Gastrocnemius medialis (tissue), 4 donors: Measurements from ENCODE around the gene PRKCA. TPM values are rescaled to one million over a fixed set of nuclear protein-coding genes. Genes with fewer than 3 reads are reported as not detected.
A peak's percentile ranks its signal among the peaks of the same experiment; 100 is the strongest.

ENCODE experiments used
- ATAC-seq, 2 donors: fragments of 150-250 bp; one replicate each; pipeline ENCODE4 v1.9.1; 2016
- DNase-seq, 2 donors: peaks; one replicate each; pipeline ENCODE4 v3.0.0-alpha.2; 2019
- H3K27ac ChIP-seq, 4 donors: fragments of 200-600 bp; sonication (generic); 1 replicate in 1 of 4; 2 replicates in 3 of 4; pipeline ENCODE4 v1.5.1; 2016 to 2018; ENCODE audit warnings: mild to moderate bottlenecking in 2 of 4, moderate library complexity in 1 of 4
- H3K27me3 ChIP-seq, 3 donors: fragments of 200-600 bp; sonication (generic) in 2 of 3; 1 replicate in 1 of 3; 2 replicates in 2 of 3; pipeline versions ENCODE4 v1.5.1 to v1.6.0; 2016 to 2019; ENCODE audit warnings: mild to moderate bottlenecking in 1 of 3, moderate library complexity in 1 of 3
- H3K36me3 ChIP-seq, 2 donors: fragments of 200-600 bp; sonication (generic) in 1 of 2; one replicate each; pipeline ENCODE4 v1.5.1; 2017 to 2018
- H3K4me1 ChIP-seq, 2 donors: fragments of 200-600 bp; sonication (generic) in 1 of 2; one replicate each; pipeline ENCODE4 v1.5.1; 2016 to 2017; ENCODE audit warnings: mild to moderate bottlenecking in 2 of 2
- H3K4me3 ChIP-seq, 4 donors: fragments of 200-600 bp; sonication (generic) in 3 of 4; 1 replicate in 1 of 4; 2 replicates in 3 of 4; pipeline ENCODE4 v1.5.1; 2016 to 2019; ENCODE audit warnings: mild to moderate bottlenecking in 2 of 4
- H3K9me3 ChIP-seq, 3 donors: fragments of 200-600 bp; sonication (generic) in 2 of 3; 1 replicate in 1 of 3; 2 replicates in 2 of 3; pipeline ENCODE4 v1.5.1; 2016 to 2019
- POLR2A ChIP-seq, 2 donors: fragments of 450-650 bp; IDR thresholded peaks; one replicate each; pipeline ENCODE4 v1.6.1; 2017; ENCODE audit warnings: antibody characterized with exemption in 2 of 2, mild to moderate bottlenecking in 2 of 2, moderate library complexity in 2 of 2
- in situ Hi-C, 4 donors: fragments of 200-750 bp; cut with MboI; loops; one replicate each; pipeline versions ENCODE4 v1.15.0 to v1.8.0; 2017; ENCODE audit warnings: low sequenced_read_pairs in 4 of 4
- intact Hi-C: fragments of 100-400 bp; cut with DNase I; formaldehyde crosslinking; loops from one replicate; pipeline ENCODE4 v1.15.1; 2023; ENCODE audit warnings: low total_unique reads
- total RNA-seq, 4 donors: library from RNA; depleted of rRNA; stranded (reverse); fragments of >200 nt; gene quantifications; one replicate each; pipeline versions ENCODE4 v1.1.0 to v1.2.3, GENCODE V29; 2016
- TF ChIP-seq, protein P1 (sequence below), 5 experiments: fragments of 450-650 bp in 3 of 5; fragments of 200-600 bp in 2 of 5; sonication (generic) in 2 of 5; IDR thresholded peaks in 4 of 5; conservative IDR thresholded peaks in 1 of 5; 1 replicate in 4 of 5; 2 replicates in 1 of 5; pipeline ENCODE4 v1.5.1; 2016 to 2019; ENCODE audit warnings: antibody characterized with exemption in 5 of 5, mild to moderate bottlenecking in 3 of 5, moderate library complexity in 3 of 5

Gene PRKCA
- total RNA-seq, 4 donors from 2014 or later: 7.6 to 16.8 (median 11.1) TPM

DNA sequence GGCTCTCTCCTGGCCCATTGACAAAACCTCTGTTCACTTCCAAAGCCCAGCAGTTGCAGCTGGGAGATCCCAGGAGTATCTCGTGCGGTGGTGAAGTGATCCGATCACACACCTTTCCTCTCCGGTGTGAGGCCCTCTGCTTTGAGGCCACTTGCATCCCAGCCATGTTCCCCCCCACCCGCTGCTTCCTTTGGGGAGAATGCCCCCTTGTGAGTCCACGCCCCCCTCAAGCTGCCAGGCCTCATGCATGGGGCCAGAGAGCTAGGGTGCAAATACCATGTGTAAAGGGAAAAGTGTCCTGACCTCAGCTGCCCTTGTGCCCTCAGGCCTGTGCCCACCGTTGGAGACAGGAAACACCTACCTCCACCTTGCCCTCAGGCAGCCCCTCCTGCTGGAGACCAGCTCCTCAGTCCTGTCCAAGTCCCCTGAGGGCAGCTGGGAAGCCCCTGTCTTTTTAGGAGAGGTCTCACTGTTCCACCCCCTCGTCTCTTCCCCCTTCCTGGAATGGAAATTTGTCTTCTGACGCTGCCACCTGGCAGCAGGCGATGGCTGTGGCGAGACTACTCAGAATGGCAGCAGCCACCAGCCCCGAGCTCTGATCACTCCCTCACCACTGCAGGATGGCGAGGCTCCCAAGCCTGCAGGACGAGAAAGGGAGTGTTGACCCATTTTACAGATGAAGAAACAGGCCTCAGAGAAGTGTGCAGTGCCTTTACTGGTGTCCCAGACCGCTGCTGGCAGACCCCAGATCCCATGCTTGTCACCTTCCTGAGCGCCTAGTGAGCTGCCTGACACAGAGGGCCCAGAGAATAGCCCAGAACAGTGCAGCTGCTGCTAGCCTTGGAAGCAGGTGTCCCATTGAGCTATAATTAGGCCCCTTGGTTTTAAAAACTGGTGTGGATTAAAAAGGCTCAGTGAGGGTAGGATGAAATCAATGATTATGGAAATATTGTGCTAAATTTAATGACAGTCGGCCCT, 411.9 kb downstream of the PRKCA start:
- intact Hi-C loops: loop anchor here (1.0 to 5.0 kb wide), 4 partner anchors 192 to 973 kb away; no protein-coding TSS in a partner anchor
- H3K27ac ChIP-seq: peak overlapping the region in 1 of 4 donors; percentile 23
- no peaks in the 10 kb centered on the region for H3K27me3 ChIP-seq
- in situ Hi-C loops: loop anchor here in 3 of 4 donors (5.0 to 25.0 kb wide), 4 partner anchors 193 to 573 kb away; no protein-coding TSS in a partner anchor
- DNase-seq (peak in 1 of 2 donors; percentile 24), ATAC-seq (peak; percentile 34 to 47)
- no peaks in the 10 kb centered on the region for H3K9me3 ChIP-seq
- no peak overlapping the region for H3K4me3 ChIP-seq
- no peak for TF ChIP-seq POLR2A (IDR thresholded peaks at IDR 0.05)
- TF ChIP-seq, protein P1, sequence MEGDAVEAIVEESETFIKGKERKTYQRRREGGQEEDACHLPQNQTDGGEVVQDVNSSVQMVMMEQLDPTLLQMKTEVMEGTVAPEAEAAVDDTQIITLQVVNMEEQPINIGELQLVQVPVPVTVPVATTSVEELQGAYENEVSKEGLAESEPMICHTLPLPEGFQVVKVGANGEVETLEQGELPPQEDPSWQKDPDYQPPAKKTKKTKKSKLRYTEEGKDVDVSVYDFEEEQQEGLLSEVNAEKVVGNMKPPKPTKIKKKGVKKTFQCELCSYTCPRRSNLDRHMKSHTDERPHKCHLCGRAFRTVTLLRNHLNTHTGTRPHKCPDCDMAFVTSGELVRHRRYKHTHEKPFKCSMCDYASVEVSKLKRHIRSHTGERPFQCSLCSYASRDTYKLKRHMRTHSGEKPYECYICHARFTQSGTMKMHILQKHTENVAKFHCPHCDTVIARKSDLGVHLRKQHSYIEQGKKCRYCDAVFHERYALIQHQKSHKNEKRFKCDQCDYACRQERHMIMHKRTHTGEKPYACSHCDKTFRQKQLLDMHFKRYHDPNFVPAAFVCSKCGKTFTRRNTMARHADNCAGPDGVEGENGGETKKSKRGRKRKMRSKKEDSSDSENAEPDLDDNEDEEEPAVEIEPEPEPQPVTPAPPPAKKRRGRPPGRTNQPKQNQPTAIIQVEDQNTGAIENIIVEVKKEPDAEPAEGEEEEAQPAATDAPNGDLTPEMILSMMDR (IDR thresholded peaks at IDR 0.05 in 4 of 5, conservative IDR thresholded peaks at IDR 0.05 in 1 of 5): no peak
- H3K36me3 ChIP-seq: no peaks in the 10 kb centered on the region
- H3K4me1 ChIP-seq: peaks cover 0 to 7% of the 10 kb centered on the region in 2 donors

DNA sequence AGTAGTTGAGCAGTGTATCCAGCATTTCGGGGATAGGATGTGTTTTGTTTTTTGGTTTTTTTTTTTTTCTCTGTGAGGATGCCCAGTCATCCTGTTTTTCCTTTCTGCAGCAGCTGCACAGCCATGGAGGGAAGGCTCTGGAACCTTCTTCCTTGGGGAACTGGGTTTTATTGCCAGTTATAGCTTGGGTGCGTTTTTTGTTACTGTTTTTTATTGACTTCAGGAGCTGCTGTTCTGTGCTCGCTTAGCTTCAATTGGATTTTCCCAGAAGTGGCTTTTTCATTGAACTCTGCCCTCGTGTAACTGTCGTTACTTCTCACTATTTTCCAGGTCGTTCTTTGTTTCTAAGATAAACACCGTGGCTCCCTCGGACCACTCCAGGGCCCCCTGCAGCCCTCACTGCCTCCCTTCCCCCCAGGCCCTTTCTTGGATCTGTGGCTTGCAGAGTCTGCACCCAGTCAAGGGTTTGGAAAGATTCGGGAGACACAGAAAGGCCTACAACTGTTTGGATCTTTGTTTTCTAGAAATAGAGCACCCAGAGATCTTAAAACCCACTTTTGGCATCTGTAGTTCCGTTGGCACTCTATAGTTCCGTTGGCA, 412.8 kb downstream of the PRKCA start:
- Histone ChIP-seq H3K27me3 (no peaks in the 10 kb centered on the region), H3K27ac (peak overlapping the region in 1 of 4 donors; percentile 23), H3K36me3 (no peaks in the 10 kb centered on the region), H3K4me1 (peaks cover 0 to 7% of the 10 kb centered on the region in 2 donors), H3K4me3 (no peak overlapping the region), H3K9me3 (no peaks in the 10 kb centered on the region)
- ATAC-seq (no peak), DNase-seq (no peak)
- in situ Hi-C loops: loop anchor here in 3 of 4 donors (5.0 to 25.0 kb wide), 4 partner anchors 192 to 572 kb away; no protein-coding TSS in a partner anchor
- TF ChIP-seq, protein P1 (IDR thresholded peaks at IDR 0.05 in 4 of 5, conservative IDR thresholded peaks at IDR 0.05 in 1 of 5): no peak
- TF ChIP-seq POLR2A (IDR thresholded peaks at IDR 0.05): no peak
- intact Hi-C loops: loop anchor here (1.0 to 5.0 kb wide), 4 partner anchors 191 to 972 kb away; no protein-coding TSS in a partner anchor

DNA sequence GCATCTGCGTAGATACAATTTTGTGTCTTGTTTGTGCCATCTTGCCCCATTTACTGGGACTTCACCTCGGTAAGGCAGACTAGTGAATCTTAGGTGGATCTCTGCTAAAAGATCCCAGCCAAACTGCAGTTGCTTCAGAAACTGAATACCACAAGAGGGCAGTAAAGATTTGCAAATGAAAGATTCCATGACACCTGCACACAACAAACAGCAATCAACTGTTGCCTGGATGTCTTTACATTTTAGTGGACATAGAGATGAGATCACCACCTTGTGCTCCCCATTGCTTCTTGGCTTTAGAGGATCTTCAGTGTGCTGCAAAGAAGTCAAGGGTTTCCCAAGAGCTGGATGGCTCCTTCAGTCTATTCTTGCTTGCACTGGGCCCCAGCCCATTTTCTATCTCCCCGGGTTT, 413.3 kb downstream of the PRKCA start:
- in situ Hi-C loops: loop anchor here in 3 of 4 donors (5.0 to 25.0 kb wide), 4 partner anchors 192 to 572 kb away; no protein-coding TSS in a partner anchor
- H3K4me3 ChIP-seq: no peak overlapping the region
- H3K4me1 ChIP-seq: peaks cover 0 to 7% of the 10 kb centered on the region in 2 donors
- peak; percentile 62 to 81 for ATAC-seq
- H3K27me3 ChIP-seq: no peaks in the 10 kb centered on the region
- no peaks in the 10 kb centered on the region for H3K36me3 ChIP-seq
- TF ChIP-seq POLR2A (IDR thresholded peaks at IDR 0.05): no peak
- TF ChIP-seq, protein P1 (IDR thresholded peaks at IDR 0.05 in 4 of 5, conservative IDR thresholded peaks at IDR 0.05 in 1 of 5): peak; percentile 65 to 73 (median 71)
- intact Hi-C loops: loop anchor here (1.0 to 5.0 kb wide), 4 partner anchors 191 to 972 kb away; no protein-coding TSS in a partner anchor
- DNase-seq: no peak
- H3K9me3 ChIP-seq: no peaks in the 10 kb centered on the region
- H3K27ac ChIP-seq: no peak overlapping the region

GRCh38 chr17:66716236-66717026, 414.0 kb downstream of the PRKCA start:
- Histone ChIP-seq H3K9me3 (no peaks in the 10 kb centered on the region), H3K27ac (no peak overlapping the region), H3K36me3 (no peaks in the 10 kb centered on the region), H3K4me1 (peaks cover 0 to 7% of the 10 kb centered on the region in 2 donors), H3K27me3 (no peaks in the 10 kb centered on the region), H3K4me3 (no peak overlapping the region)
- TF ChIP-seq POLR2A (IDR thresholded peaks at IDR 0.05): no peak
- TF ChIP-seq, protein P1 (IDR thresholded peaks at IDR 0.05 in 4 of 5, conservative IDR thresholded peaks at IDR 0.05 in 1 of 5): no peak
- DNase-seq: no peak
- ATAC-seq: no peak
- intact Hi-C loops: loop anchor here (5.0 kb wide), 3 partner anchors 256 to 971 kb away; no protein-coding TSS in a partner anchor
- in situ Hi-C loops: loop anchor here in 3 of 4 donors (5.0 to 25.0 kb wide), 4 partner anchors 191 to 571 kb away; no protein-coding TSS in a partner anchor
